GM13977 (cell line): ENCODE data around the gene KDF1.
A peak's percentile ranks its signal among the peaks of the same experiment; 100 is the strongest.
"Not testable (repeated sequence)": the region's sequence is repeated elsewhere in the genome, so short reads cannot be mapped to it uniquely, and the experiment has no call there.

Experiments used
- DNase-seq: peaks from one replicate; pipeline ENCODE4 v3.0.0; 2012; ENCODE audit warnings: low spot score
- CTCF ChIP-seq: IDR thresholded peaks from 2 replicates; pipeline ENCODE4 v1.5.1; 2012; ENCODE audit warnings: mild to moderate bottlenecking, control low read depth; ENCODE audit not compliant: insufficient read depth; ENCODE audit errors: extremely low read depth, missing control alignments
- in situ Hi-C: fragments of 300-500 bp; cut with MboI; formaldehyde crosslinking; loops from one replicate; pipeline ENCODE4 v1.12.0; 2022; ENCODE audit warnings: low sequenced_read_pairs, low pct_unique_long_range_greater_than_20kb, mixed read lengths, inconsistent platforms; ENCODE audit not compliant: unreplicated experiment

KDF1 gene

DNA sequence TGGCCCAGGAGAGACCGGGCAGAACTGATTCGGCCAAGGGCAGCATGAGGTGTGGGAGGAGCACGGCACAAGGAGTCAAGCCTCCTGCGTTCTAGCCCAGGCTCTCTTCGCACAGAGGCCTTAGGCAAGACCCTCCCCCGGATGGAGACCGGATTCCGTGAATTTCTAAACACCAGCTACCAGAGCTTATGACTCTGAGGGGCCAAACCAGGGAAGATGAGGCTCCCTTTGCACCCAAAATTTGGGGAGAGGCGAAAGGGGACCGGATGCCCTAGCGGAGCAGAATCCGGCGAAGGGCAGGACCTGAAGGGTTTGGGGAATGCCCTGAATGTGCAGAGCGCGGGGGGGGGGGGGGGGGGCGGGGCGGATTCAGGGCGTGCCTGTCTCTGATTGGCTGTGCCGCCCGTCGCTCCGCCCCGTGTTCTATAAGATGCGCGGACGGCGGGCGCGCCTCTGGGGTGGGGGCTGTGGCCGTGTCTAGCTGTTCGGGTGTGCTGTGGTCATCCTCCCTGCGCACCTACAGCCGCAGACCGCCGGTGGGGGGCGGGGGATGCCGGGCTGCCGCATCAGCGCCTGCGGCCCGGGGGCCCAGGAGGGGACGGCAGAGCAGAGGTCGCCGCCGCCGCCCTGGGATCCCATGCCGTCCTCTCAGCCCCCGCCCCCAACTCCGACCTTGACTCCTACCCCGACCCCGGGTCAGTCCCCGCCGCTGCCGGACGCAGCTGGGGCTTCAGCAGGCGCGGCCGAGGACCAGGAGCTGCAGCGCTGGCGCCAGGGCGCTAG is 33.2 kb upstream of the KDF1 start, which contains the start of gene TRNP1:
TRNP1 (plus strand) TSS at position 456 of the 783 bp plus-strand sequence; CDS start at position 551, 95 bp downstream.
- DNase-seq, result peak; percentile 98
- TF ChIP-seq CTCF, result no peak
- in situ Hi-C loops, result no loop called here

GRCh38 chr1:26991310-26992116 is 31.2 kb upstream of the KDF1 start:
- in situ Hi-C loops, result no loop called here
- peak; percentile 61 for DNase-seq
- no peak for TF ChIP-seq CTCF

- in situ Hi-C loops, DNase-seq: not testable (repeated sequence)
Observed at GRCh38 chr1:26989403-26990109, 29.3 kb upstream of the KDF1 start.

- DNase-seq, result no peak
- no peak for TF ChIP-seq CTCF
- in situ Hi-C loops, result no loop called here
Observed at GRCh38 chr1:26986658-26987057, 26.4 kb upstream of the KDF1 start.

DNA sequence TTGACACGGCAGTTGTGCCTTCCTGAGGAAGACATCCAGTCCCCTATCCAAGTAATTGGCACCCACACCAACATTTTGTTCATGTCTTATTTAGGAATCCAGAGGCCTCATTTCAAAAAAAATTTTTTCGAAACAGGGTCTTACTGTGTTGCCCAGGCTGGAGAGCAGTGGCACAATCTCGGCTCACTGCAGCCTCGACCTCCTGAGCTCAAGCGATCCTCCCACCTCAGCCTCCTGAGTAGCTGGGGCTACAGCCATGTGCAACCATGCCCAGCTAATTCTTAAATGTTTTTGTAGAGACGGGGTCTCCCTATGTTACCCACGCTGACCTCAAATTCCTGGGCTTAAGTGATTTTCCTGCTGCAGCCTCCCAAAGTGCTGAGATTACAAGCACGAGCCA is 24.0 kb upstream of the KDF1 start:
- in situ Hi-C loops, result no loop called here
- no peak for DNase-seq
- no peak for TF ChIP-seq CTCF

DNA sequence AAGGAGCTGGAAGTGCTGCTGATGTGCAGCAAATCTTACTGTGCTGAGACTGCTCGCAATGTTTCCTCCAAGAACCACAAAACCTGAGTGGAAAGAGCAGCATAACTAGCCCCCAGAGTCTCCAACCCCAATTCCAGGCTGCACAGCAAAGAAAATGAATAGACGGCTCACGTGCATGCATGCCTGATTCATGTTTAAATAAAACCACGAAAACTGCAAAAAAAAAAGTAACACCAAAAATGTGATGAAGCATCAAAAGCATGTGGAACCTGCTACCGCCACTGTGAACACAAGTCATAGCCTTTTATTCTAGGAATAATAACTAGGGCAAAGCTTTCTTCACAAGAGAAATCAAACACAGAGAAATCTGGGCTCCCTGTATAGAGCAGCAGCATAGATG is 23.6 kb upstream of the KDF1 start:
- no peak for DNase-seq
- in situ Hi-C loops, result no loop called here
- TF ChIP-seq CTCF, result no peak
